Measurements from ENCODE around the gene CCR5AS.

CCR5AS gene

DNA sequence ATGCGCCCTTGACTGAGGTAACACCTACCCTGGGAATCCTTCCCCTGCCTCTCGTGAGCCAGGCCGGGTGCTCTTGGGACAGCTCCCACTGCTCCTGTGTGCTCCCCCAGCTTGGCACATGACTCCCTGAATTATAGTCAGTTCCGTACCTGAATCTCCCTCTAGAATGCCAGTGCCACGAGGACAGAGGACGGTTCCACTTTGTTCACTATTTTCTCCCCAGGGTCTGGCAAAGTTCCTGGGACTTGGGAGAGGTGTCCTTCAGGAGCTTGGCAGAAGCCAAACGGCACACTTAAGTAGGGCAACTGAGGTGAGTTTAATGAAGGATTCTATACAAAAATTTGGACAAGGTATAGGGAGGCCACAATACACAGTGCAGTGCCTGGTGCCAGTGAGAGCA, 9.8 kb downstream of the CCR5AS start:
- no peak overlapping the region for H2AFZ ChIP-seq (ENCODE audit: low read length)
- no peaks in the 10 kb centered on the region for H4K20me1 ChIP-seq (ENCODE audit: control insufficient read depth, extremely low read depth, insufficient read depth, low read length)
- H3K27ac ChIP-seq (ENCODE audit: insufficient read depth, low read length): no peak overlapping the region
- no peaks in the 10 kb centered on the region for H3K9me3 ChIP-seq (ENCODE audit: control insufficient read depth, insufficient read depth, low read depth, low read length)
- H3K36me3 ChIP-seq (ENCODE audit: control insufficient read depth, insufficient read depth, low read length): no peaks in the 10 kb centered on the region
- no peaks in the 10 kb centered on the region for H3K27me3 ChIP-seq (ENCODE audit: control insufficient read depth, insufficient read depth, low read length)
- peaks cover 9% of the 10 kb centered on the region for H3K4me1 ChIP-seq (ENCODE audit: control insufficient read depth, extremely low read depth, insufficient read depth, low read length)
- TF ChIP-seq, protein P1, sequence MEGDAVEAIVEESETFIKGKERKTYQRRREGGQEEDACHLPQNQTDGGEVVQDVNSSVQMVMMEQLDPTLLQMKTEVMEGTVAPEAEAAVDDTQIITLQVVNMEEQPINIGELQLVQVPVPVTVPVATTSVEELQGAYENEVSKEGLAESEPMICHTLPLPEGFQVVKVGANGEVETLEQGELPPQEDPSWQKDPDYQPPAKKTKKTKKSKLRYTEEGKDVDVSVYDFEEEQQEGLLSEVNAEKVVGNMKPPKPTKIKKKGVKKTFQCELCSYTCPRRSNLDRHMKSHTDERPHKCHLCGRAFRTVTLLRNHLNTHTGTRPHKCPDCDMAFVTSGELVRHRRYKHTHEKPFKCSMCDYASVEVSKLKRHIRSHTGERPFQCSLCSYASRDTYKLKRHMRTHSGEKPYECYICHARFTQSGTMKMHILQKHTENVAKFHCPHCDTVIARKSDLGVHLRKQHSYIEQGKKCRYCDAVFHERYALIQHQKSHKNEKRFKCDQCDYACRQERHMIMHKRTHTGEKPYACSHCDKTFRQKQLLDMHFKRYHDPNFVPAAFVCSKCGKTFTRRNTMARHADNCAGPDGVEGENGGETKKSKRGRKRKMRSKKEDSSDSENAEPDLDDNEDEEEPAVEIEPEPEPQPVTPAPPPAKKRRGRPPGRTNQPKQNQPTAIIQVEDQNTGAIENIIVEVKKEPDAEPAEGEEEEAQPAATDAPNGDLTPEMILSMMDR (conservative IDR thresholded peaks at IDR 0.05 in 1 of 2, IDR thresholded peaks at IDR 0.05 in 1 of 2; ENCODE audit: low read depth in 1 of 2, low read length in 2 of 2): no peak
- no peak for TF ChIP-seq EZH2 (IDR thresholded peaks at IDR 0.05; ENCODE audit: low read length, missing control alignments)
- no peak for DNase-seq (ENCODE audit: low read depth in 2 of 2)
- no peak overlapping the region for H3K9ac ChIP-seq (ENCODE audit: insufficient read depth, low read length)
- H3K79me2 ChIP-seq (ENCODE audit: control insufficient read depth, insufficient read depth, low read length): no peaks in the 10 kb centered on the region
- no peak overlapping the region for H3K4me2 ChIP-seq (ENCODE audit: extremely low read depth, insufficient read depth, low read length)
- H3K4me3 ChIP-seq (replicated peaks in 1 of 4; ENCODE audit: control extremely low read depth in 1 of 4, insufficient read depth in 1 of 4, low read depth in 3 of 4, low read length in 4 of 4): no peak overlapping the region

DNA sequence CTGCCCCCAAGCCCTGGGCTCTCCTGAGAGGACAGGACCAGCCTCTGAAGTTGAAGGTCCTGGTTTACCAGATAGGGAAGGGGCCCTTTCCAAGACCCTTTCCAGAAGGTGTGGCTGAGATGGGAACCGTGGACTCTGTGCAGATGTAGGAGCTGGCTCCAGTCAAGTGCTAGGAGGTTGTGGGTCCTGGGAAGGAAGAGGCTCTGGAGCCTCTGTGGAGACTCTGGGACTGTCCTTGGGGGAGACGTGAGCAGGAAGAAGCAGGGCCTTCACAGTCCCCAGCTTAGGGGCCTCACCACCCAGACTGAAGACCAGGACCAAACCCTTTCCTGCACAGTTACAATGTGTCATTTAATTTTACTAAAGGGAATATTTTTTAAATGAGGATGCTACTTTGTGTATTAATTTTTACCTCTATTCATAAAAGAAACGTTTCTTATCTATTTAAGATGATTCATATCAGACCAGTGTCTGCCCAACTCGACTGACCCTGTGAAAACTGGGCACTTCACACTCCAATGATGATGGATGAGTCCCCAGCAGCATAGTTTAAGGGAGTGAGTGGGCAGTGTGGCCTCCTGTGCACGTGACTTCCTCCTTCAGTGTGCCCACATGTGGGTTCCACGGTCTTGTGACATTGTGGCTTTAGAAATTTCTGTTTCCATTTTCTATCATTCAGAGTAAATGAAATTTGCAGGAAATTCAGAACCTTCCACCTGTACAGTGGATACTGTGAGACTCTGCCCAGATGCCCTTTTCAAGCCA, 10.9 kb downstream of the CCR5AS start:
- no peak for DNase-seq (ENCODE audit: low read depth in 2 of 2)
- Histone ChIP-seq H3K27me3 (ENCODE audit: control insufficient read depth, insufficient read depth, low read length) (no peaks in the 10 kb centered on the region), H3K9me3 (ENCODE audit: control insufficient read depth, insufficient read depth, low read depth, low read length) (no peaks in the 10 kb centered on the region), H3K4me3 (replicated peaks in 1 of 4; ENCODE audit: control extremely low read depth in 1 of 4, insufficient read depth in 1 of 4, low read depth in 3 of 4, low read length in 4 of 4) (no peak overlapping the region), H3K4me1 (ENCODE audit: control insufficient read depth, extremely low read depth, insufficient read depth, low read length) (peaks cover 8% of the 10 kb centered on the region), H3K4me2 (ENCODE audit: extremely low read depth, insufficient read depth, low read length) (no peak overlapping the region), H3K9ac (ENCODE audit: insufficient read depth, low read length) (no peak overlapping the region), H3K79me2 (ENCODE audit: control insufficient read depth, insufficient read depth, low read length) (no peaks in the 10 kb centered on the region), H3K27ac (ENCODE audit: insufficient read depth, low read length) (no peak overlapping the region), H3K36me3 (ENCODE audit: control insufficient read depth, insufficient read depth, low read length) (no peaks in the 10 kb centered on the region), H4K20me1 (ENCODE audit: control insufficient read depth, extremely low read depth, insufficient read depth, low read length) (no peaks in the 10 kb centered on the region), H2AFZ (ENCODE audit: low read length) (no peak overlapping the region)
- TF ChIP-seq EZH2 (IDR thresholded peaks at IDR 0.05; ENCODE audit: low read length, missing control alignments): no peak
- TF ChIP-seq, protein P1 (conservative IDR thresholded peaks at IDR 0.05 in 1 of 2, IDR thresholded peaks at IDR 0.05 in 1 of 2; ENCODE audit: low read depth in 1 of 2, low read length in 2 of 2): no peak

DNA sequence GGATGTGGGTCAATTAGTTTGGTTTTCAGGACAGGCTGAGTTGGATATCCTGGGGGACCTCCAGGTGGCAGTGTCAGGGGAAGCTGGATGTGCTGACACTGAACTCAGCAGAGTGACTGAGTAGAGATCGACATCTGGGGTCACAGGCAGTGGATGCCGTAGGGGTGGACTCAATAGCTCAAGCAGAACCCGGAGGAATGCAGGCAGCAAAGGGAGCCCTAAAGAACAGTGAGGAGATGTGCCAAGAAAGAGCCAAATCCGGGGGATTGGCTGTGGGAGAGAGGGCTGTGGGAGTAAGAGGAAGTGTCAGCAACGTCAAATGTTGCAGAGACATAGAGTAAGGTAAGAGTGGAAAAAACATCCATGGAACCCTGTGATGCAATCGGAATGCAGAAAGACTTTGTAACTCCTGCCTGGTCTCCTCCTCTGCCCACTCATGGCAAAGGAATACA, 11.6 kb downstream of the CCR5AS start:
- Histone ChIP-seq H2AFZ (ENCODE audit: low read length) (no peak overlapping the region), H3K79me2 (ENCODE audit: control insufficient read depth, insufficient read depth, low read length) (no peaks in the 10 kb centered on the region), H3K4me1 (ENCODE audit: control insufficient read depth, extremely low read depth, insufficient read depth, low read length) (peaks cover 2% of the 10 kb centered on the region), H3K27ac (ENCODE audit: insufficient read depth, low read length) (no peak overlapping the region), H4K20me1 (ENCODE audit: control insufficient read depth, extremely low read depth, insufficient read depth, low read length) (no peaks in the 10 kb centered on the region), H3K36me3 (ENCODE audit: control insufficient read depth, insufficient read depth, low read length) (no peaks in the 10 kb centered on the region), H3K9ac (ENCODE audit: insufficient read depth, low read length) (no peak overlapping the region), H3K9me3 (ENCODE audit: control insufficient read depth, insufficient read depth, low read depth, low read length) (no peaks in the 10 kb centered on the region), H3K4me3 (replicated peaks in 1 of 4; ENCODE audit: control extremely low read depth in 1 of 4, insufficient read depth in 1 of 4, low read depth in 3 of 4, low read length in 4 of 4) (no peak overlapping the region), H3K4me2 (ENCODE audit: extremely low read depth, insufficient read depth, low read length) (no peak overlapping the region), H3K27me3 (ENCODE audit: control insufficient read depth, insufficient read depth, low read length) (no peaks in the 10 kb centered on the region)
- DNase-seq (ENCODE audit: low read depth in 2 of 2): peak in 1 of 2 donors; percentile 38
- TF ChIP-seq EZH2 (IDR thresholded peaks at IDR 0.05; ENCODE audit: low read length, missing control alignments): no peak
- TF ChIP-seq, protein P1 (conservative IDR thresholded peaks at IDR 0.05 in 1 of 2, IDR thresholded peaks at IDR 0.05 in 1 of 2; ENCODE audit: low read depth in 1 of 2, low read length in 2 of 2): no peak
